Esophagus muscularis mucosa (tissue), 4 donors: Measurements from ENCODE around the gene MPC1. TPM values are rescaled to one million over a fixed set of nuclear protein-coding genes. Genes with fewer than 3 reads are reported as not detected.
"Not testable (repeated sequence)": the region's sequence is repeated elsewhere in the genome, so short reads cannot be mapped to it uniquely, and the experiment has no call there.

Source experiments
- DNase-seq: peaks from one replicate; pipeline ENCODE4 v3.0.0-alpha.2; 2017; ENCODE audit errors: extremely low spot score
- H3K27ac ChIP-seq, 4 donors: fragments of 200-600 bp; sonication (generic); replicated peaks in 1 of 4; 1 replicate in 3 of 4; 2 replicates in 1 of 4; pipeline ENCODE4 v1.5.1; 2016 to 2019; ENCODE audit warnings: mild to moderate bottlenecking in 1 of 4
- H3K27me3 ChIP-seq, 4 donors: fragments of 200-600 bp; sonication (generic); one replicate each; pipeline versions ENCODE4 v1.5.1 to v1.6.0; 2016 to 2019
- H3K36me3 ChIP-seq, 4 donors: fragments of 200-600 bp; sonication (generic); one replicate each; pipeline ENCODE4 v1.5.1; 2016 to 2019
- H3K4me1 ChIP-seq, 4 donors: fragments of 200-600 bp; sonication (generic); one replicate each; pipeline ENCODE4 v1.5.1; 2016 to 2019
- H3K4me3 ChIP-seq, 4 donors: fragments of 200-600 bp; sonication (generic); 1 replicate in 2 of 4; 2 replicates in 2 of 4; pipeline ENCODE4 v1.5.1; 2016 to 2019; ENCODE audit warnings: mild to moderate bottlenecking in 4 of 4, moderate library complexity in 1 of 4
- H3K9me3 ChIP-seq, 4 donors: fragments of 200-600 bp; sonication (generic); 1 replicate in 3 of 4; 2 replicates in 1 of 4; pipeline ENCODE4 v1.5.1; 2016 to 2019
- EP300 ChIP-seq: sonication (generic); formaldehyde crosslinking; IDR thresholded peaks from one replicate; pipeline ENCODE4 v1.6.1; 2017; ENCODE audit warnings: antibody characterized with exemption
- POLR2A ChIP-seq: fragments of 450-650 bp; IDR thresholded peaks from one replicate; pipeline ENCODE4 v1.6.1; 2017; ENCODE audit warnings: antibody characterized with exemption, moderate library complexity, mild to moderate bottlenecking, low read depth
- POLR2AphosphoS5 ChIP-seq, 2 donors: sonication (generic); formaldehyde crosslinking; IDR thresholded peaks; one replicate each; pipeline ENCODE4 v1.6.1; 2017; ENCODE audit warnings: antibody characterized with exemption in 2 of 2
- WGBS: methylation state at CpG from one replicate; pipeline ENCODE4 v1.1.5; 2018; 5-methylcytosine and 5-hydroxymethylcytosine counted together
- intact Hi-C: fragments of 100-400 bp; cut with DNase I; formaldehyde crosslinking; loops from one replicate; pipeline ENCODE4 v1.15.1; 2023
- total RNA-seq, 4 donors: library from RNA; depleted of rRNA; stranded (reverse); fragments of >200 nt; gene quantifications; one replicate each; pipeline versions ENCODE4 v1.1.0 to v1.2.1, GENCODE V29; 2016
- TF ChIP-seq, protein P1 (sequence below), 3 experiments: fragments of 200-600 bp in 2 of 3; fragments of 450-650 bp in 1 of 3; sonication (generic) in 2 of 3; IDR thresholded peaks; one replicate each; pipeline ENCODE4 v1.5.1; 2017 to 2019; ENCODE audit warnings: antibody characterized with exemption in 3 of 3, mild to moderate bottlenecking in 2 of 3, moderate library complexity in 1 of 3

Gene MPC1
- total RNA-seq, 4 donors from 2014 or later = 54.7 to 68.1 (median 63.1) TPM

DNA sequence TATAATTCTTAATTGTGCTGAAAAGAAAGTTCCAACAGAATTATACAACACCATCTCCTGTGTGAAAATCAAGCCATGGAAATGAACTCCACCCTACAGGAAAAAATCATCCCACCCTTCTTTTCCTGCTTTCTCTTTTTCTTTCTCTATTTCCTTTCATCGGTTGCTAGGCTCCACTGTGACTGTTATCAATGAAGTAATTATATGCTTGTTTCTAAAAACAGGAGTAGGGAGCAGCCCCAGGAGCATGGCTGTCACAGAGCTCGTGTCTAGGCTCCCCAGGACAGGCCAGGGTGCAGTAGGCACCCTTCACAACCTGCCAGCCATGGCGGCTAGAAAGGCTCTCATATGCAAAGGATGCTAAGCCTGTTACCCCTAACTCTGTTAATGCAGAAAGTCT, 13.0 kb downstream of the MPC1 start:
- Histone ChIP-seq H3K4me3 (no peak overlapping the region), H3K27me3 (no peaks in the 10 kb centered on the region), H3K27ac (no peak overlapping the region), H3K4me1 (peaks cover 11 to 28% (median 13%) of the 10 kb centered on the region in 4 donors), H3K9me3 (no peaks in the 10 kb centered on the region), H3K36me3 (peaks cover 0 to 21% (median 2%) of the 10 kb centered on the region in 4 donors)
- TF ChIP-seq POLR2A (no peak), EP300 (no peak), POLR2AphosphoS5 (IDR thresholded peaks at IDR 0.05) (no peak)
- TF ChIP-seq, protein P1, sequence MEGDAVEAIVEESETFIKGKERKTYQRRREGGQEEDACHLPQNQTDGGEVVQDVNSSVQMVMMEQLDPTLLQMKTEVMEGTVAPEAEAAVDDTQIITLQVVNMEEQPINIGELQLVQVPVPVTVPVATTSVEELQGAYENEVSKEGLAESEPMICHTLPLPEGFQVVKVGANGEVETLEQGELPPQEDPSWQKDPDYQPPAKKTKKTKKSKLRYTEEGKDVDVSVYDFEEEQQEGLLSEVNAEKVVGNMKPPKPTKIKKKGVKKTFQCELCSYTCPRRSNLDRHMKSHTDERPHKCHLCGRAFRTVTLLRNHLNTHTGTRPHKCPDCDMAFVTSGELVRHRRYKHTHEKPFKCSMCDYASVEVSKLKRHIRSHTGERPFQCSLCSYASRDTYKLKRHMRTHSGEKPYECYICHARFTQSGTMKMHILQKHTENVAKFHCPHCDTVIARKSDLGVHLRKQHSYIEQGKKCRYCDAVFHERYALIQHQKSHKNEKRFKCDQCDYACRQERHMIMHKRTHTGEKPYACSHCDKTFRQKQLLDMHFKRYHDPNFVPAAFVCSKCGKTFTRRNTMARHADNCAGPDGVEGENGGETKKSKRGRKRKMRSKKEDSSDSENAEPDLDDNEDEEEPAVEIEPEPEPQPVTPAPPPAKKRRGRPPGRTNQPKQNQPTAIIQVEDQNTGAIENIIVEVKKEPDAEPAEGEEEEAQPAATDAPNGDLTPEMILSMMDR (IDR thresholded peaks at IDR 0.05) = no peak
- 70% methylated on average over 3 of the region's 3 CpGs for WGBS
- intact Hi-C loops = no loop called here
- no peak for DNase-seq

DNA sequence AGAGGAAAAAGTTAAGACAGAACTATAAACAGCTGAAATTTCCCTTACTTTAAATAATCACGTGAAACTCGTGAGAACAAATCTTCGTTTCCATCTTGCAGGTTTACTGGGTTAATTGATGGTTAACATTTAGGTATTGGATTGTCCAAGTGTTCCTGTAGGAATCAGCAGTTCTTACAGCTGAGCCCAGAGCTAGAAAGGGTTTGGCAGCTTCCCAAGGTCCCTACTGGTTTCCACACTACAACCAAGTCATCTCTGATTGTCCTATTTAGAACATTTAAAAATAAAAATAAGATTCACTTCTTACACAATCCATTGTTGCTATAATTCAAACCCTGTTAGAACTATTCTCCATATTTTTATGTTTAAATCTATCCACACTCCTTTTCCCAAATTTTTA, 15.8 kb downstream of the MPC1 start:
- H3K36me3 ChIP-seq = peaks cover 0 to 48% (median 10%) of the 10 kb centered on the region in 4 donors
- no peak overlapping the region for H3K27ac ChIP-seq
- TF ChIP-seq, protein P1 (IDR thresholded peaks at IDR 0.05) = no peak
- TF ChIP-seq EP300 = no peak
- no peak for TF ChIP-seq POLR2AphosphoS5 (IDR thresholded peaks at IDR 0.05)
- no peak for TF ChIP-seq POLR2A
- intact Hi-C loops = no loop called here
- no peaks in the 10 kb centered on the region for H3K9me3 ChIP-seq
- H3K4me3 ChIP-seq = no peak overlapping the region
- H3K27me3 ChIP-seq = no peaks in the 10 kb centered on the region
- no peak for DNase-seq
- WGBS = 72% methylated on average over 3 of the region's 3 CpGs
- H3K4me1 ChIP-seq = peaks cover 24 to 45% (median 26%) of the 10 kb centered on the region in 4 donors

DNA sequence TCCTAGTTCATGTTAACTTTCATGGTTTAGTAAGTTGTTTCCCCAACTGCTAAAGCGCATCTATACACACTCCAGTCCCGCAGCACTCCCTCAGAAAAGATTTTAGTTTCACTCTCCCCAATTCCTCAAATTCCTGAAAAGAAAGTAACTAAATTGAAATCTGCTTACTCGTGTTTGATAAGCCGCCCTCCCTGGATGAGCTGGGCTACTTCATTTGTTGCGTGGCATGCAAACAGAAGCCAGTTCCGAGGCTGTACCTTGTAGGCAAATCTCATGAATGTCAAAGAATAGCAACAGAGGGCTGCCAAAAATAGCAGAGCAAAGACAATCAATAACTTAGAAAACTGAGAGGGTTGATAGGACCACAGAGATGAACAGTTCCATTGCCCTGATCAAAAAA, 16.9 kb downstream of the MPC1 start:
- 72% methylated on average over 6 of the region's 6 CpGs for WGBS
- peaks cover 24 to 45% (median 26%) of the 10 kb centered on the region in 4 donors for H3K4me1 ChIP-seq
- H3K36me3 ChIP-seq = peaks cover 0 to 48% (median 10%) of the 10 kb centered on the region in 4 donors
- TF ChIP-seq, protein P1 (IDR thresholded peaks at IDR 0.05) = no peak
- TF ChIP-seq EP300 = no peak
- no peak for TF ChIP-seq POLR2A
- TF ChIP-seq POLR2AphosphoS5 (IDR thresholded peaks at IDR 0.05) = no peak
- DNase-seq = no peak
- intact Hi-C loops = no loop called here
- peak overlapping the region; percentile 52 to 79 (median 69) for H3K27ac ChIP-seq
- no peak overlapping the region for H3K4me3 ChIP-seq
- no peaks in the 10 kb centered on the region for H3K27me3 ChIP-seq
- H3K9me3 ChIP-seq = no peaks in the 10 kb centered on the region

DNA sequence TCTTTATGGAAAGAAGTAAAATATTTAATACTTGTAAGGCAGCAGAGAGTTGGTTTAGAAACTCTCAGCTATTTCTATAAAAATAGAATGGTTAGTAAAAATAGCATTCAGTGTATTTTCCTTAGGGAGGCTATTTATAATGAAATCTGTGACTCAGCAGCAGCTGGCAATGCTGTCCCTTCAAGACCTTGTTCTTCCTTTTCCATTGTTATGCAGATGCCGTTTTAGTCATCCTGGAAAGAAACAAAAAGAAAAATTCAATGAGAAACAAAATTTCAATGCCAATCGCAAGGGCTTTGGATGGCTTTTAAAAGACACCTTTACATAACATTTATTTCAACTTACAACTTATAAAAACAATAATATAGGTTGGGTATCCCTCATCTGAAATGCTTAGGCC, 17.5 kb downstream of the MPC1 start:
- peak overlapping the region; percentile 62 to 79 (median 69) for H3K27ac ChIP-seq
- H3K4me3 ChIP-seq = no peak overlapping the region
- H3K9me3 ChIP-seq = no peaks in the 10 kb centered on the region
- peaks cover 0 to 48% (median 10%) of the 10 kb centered on the region in 4 donors for H3K36me3 ChIP-seq
- intact Hi-C loops = no loop called here
- H3K27me3 ChIP-seq = no peaks in the 10 kb centered on the region
- peaks cover 24 to 49% (median 26%) of the 10 kb centered on the region in 4 donors for H3K4me1 ChIP-seq
- no peak for DNase-seq
- TF ChIP-seq, protein P1 (IDR thresholded peaks at IDR 0.05) = no peak
- TF ChIP-seq POLR2A = no peak
- peak in 1 of 2 donors; percentile 25 for TF ChIP-seq POLR2AphosphoS5 (IDR thresholded peaks at IDR 0.05)
- TF ChIP-seq EP300 = no peak
- WGBS = 37% methylated on average over 2 of the region's 2 CpGs

DNA sequence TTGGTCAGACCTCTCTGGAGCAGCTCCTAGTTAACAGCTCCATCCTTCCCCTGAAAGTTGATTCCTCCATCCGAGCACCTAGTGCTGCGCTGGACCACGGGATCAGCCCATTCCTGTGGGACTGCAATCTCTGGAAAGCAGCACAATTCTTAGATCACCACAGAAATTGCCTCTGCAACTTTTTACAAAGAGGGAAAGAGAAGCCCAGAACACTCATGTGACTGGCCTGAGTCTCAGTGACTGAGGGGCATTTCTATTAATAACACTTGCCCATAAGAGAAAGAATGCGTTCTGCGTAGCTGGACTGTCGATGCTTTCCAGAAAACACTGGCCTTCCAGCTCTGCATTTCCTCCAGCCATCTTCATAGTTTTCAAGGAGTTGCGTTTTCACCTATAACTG, 18.3 kb downstream of the MPC1 start:
- TF ChIP-seq POLR2A (no peak), POLR2AphosphoS5 (IDR thresholded peaks at IDR 0.05) (peak; percentile 20 to 57), EP300 (no peak)
- TF ChIP-seq, protein P1 (IDR thresholded peaks at IDR 0.05) = no peak
- Histone ChIP-seq H3K27ac (peak overlapping the region; percentile 62 to 79 (median 69)), H3K4me3 (no peak overlapping the region), H3K9me3 (no peaks in the 10 kb centered on the region), H3K36me3 (peaks cover 0 to 44% (median 10%) of the 10 kb centered on the region in 4 donors), H3K27me3 (no peaks in the 10 kb centered on the region), H3K4me1 (peaks cover 24 to 45% (median 26%) of the 10 kb centered on the region in 4 donors)
- no peak for DNase-seq
- WGBS = 41% methylated on average over 7 of the region's 7 CpGs
- intact Hi-C loops = no loop called here

DNA sequence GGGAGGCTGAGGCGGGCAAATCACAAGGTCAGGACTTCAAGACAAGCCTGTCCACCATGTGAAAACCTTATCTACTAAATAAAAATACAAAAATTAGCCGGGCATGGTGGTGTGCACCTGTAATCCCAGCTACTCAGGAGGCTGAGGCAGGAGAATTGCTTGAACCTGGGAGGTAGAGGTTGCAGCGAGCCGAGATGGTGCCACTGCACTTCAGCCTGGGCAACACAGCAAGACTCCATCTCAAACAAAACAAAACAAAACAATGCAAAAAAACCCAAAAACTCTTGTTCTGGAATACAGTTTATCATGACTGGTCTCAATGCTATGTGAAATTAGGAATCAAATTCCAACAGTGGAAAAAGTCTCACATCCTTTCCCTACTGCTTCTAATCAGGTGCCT, 20.3 kb downstream of the MPC1 start:
- Histone ChIP-seq H3K4me1 (peaks cover 24 to 42% (median 26%) of the 10 kb centered on the region in 4 donors), H3K36me3 (peaks cover 0 to 35% (median 9%) of the 10 kb centered on the region in 4 donors)
- H3K27me3 ChIP-seq, intact Hi-C loops, DNase-seq, H3K9me3 ChIP-seq, H3K27ac ChIP-seq, H3K4me3 ChIP-seq: not testable (repeated sequence)
- WGBS = 95% methylated on average over 4 of the region's 4 CpGs
